Measurements from ENCODE around the gene TDRD1. TPM values are rescaled to one million over a fixed set of nuclear protein-coding genes. Genes with fewer than 3 reads are reported as not detected.

The TDRD1 gene
- total and polyA plus RNA-seq, 2 donors (not counting 3 experiments of a cell fraction or from before 2014, with no cell fraction given): not detected

GRCh38 chr10:114261076-114261475 lies 81.9 kb downstream of the TDRD1 start:
- ChIA-PET POLR2A (no interaction called here), CTCF (no interaction called here)
- Histone ChIP-seq H4K20me1 (replicated peaks; ENCODE audit: control insufficient read depth, extremely low read depth, insufficient read depth, low read length) (no peaks in the 10 kb centered on the region), H3K9me1 (replicated peaks; ENCODE audit: control insufficient read depth, extremely low read depth, insufficient read depth, low read length) (no peaks in the 10 kb centered on the region), H3K27me3 (ENCODE audit: control insufficient read depth in 2 of 2, insufficient read depth in 2 of 2, low read length in 2 of 2) (no peaks in the 10 kb centered on the region), H3K9ac (replicated peaks; ENCODE audit: extremely low read depth, insufficient read depth, low read length) (no peak overlapping the region), H3K79me2 (ENCODE audit: control insufficient read depth, insufficient read depth, low read length) (no peaks in the 10 kb centered on the region), H2AFZ (ENCODE audit: low read depth, low read length) (no peak overlapping the region), H3K4me2 (ENCODE audit: insufficient read depth, low read length) (no peak overlapping the region), H3K4me1 (ENCODE audit: control insufficient read depth, extremely low read depth, insufficient read depth, low read length) (no peaks in the 10 kb centered on the region), H3K9me3 (replicated peaks; ENCODE audit: control insufficient read depth, insufficient read depth, low read length) (no peaks in the 10 kb centered on the region), H3K4me3 (replicated peaks in 1 of 3; ENCODE audit: insufficient read depth in 1 of 3, low read depth in 1 of 3, low read length in 3 of 3) (no peak overlapping the region), H3K27ac (ENCODE audit: insufficient read depth, low read depth, low read length) (no peak overlapping the region), H3K36me3 (ENCODE audit: control insufficient read depth in 2 of 2, extremely low read depth in 1 of 2, insufficient read depth in 2 of 2, low read length in 2 of 2) (no peaks in the 10 kb centered on the region)
- no peak for DNase-seq (ENCODE audit: low read depth, low spot score)
- BruUV-seq (replicated peaks): no TSS peak
- FAIRE-seq: no peak
- dilution Hi-C loops (cut with MboI; ENCODE audit: extremely low pct_ligation_motif_present, low sequenced_read_pairs) (no loop called here), intact Hi-C loops (cut with micrococcal nuclease) (no loop called here)
- TF ChIP-seq JUN (IDR thresholded peaks at IDR 0.05; ENCODE audit: borderline replicate concordance, insufficient read depth, insufficient read length, low read depth) (no peak), POLR2AphosphoS5 (IDR thresholded peaks at IDR 0.05; ENCODE audit: insufficient read depth, low read depth, low read length) (no peak), FOS (IDR thresholded peaks at IDR 0.05; ENCODE audit: borderline replicate concordance, insufficient read depth, low read length) (no peak), EZH2 (IDR thresholded peaks at IDR 0.05; ENCODE audit: borderline replicate concordance, low read depth, low read length, severe bottlenecking) (no peak), POLR2A (IDR thresholded peaks at IDR 0.05; ENCODE audit: low read depth, low read length) (no peak), MAX (IDR thresholded peaks at IDR 0.05; ENCODE audit: insufficient read depth, insufficient read length) (no peak), GATA2 (IDR thresholded peaks at IDR 0.05; ENCODE audit: insufficient read depth, insufficient read length, low read depth, low read length) (no peak), MYC (IDR thresholded peaks at IDR 0.05; ENCODE audit: low read depth, low read length) (no peak)
- TF ChIP-seq, protein P1, sequence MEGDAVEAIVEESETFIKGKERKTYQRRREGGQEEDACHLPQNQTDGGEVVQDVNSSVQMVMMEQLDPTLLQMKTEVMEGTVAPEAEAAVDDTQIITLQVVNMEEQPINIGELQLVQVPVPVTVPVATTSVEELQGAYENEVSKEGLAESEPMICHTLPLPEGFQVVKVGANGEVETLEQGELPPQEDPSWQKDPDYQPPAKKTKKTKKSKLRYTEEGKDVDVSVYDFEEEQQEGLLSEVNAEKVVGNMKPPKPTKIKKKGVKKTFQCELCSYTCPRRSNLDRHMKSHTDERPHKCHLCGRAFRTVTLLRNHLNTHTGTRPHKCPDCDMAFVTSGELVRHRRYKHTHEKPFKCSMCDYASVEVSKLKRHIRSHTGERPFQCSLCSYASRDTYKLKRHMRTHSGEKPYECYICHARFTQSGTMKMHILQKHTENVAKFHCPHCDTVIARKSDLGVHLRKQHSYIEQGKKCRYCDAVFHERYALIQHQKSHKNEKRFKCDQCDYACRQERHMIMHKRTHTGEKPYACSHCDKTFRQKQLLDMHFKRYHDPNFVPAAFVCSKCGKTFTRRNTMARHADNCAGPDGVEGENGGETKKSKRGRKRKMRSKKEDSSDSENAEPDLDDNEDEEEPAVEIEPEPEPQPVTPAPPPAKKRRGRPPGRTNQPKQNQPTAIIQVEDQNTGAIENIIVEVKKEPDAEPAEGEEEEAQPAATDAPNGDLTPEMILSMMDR (IDR thresholded peaks at IDR 0.05; ENCODE audit: extremely low read depth in 1 of 2, insufficient read depth in 1 of 2, low read depth in 1 of 2, low read length in 2 of 2): no peak
